ENCODE results near the gene SAMD13.

Gene SAMD13

GRCh38 chr1:84347271-84347931 lies 45.9 kb downstream of the SAMD13 start:
- DNase-seq, result peak; percentile 5

GRCh38 chr1:84347932-84348555 lies 46.5 kb downstream of the SAMD13 start:
- DNase-seq, result no peak

- DNase-seq, result no peak
Observed at GRCh38 chr1:84348759-84349158, 47.3 kb downstream of the SAMD13 start.

DNA sequence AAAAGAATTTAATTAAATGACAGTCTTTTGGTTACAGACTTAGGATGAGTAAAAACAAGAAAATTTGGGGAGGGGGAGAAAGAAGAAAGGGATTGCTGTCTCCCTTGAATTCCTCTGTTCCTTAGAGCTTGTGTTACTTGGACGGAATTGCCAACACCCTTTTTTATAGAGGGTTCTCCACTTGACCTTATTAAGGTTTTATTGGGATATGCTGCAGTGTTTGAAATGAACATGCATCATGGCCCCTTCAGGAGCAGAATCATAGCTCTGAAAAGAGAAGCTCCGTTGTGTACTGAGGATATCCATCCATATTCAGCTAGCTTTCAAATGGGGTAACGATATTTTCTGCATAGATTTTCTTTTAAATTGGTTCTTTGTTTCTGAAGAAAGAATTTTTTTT lies 48.6 kb downstream of the SAMD13 start:
- no peak for DNase-seq

DNA sequence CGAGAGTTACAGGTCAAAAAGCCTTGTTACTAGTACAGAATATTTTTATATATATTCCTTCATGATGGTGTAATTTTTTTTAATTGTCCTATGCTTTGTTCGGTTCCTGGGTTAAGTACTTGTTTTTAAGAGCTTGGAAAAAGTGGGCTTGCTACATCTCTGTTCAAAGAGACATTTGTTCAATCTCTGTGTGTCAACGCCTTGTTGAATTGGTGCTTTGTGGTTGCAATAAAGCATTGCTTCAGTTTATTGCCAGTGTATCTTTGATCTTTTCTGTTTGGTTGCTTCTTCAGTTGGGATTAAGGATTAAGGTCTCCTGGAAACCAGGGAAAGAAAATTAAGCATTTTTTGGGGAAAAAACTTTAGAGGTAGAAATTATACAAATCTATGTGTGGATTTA lies 49.0 kb downstream of the SAMD13 start:
- DNase-seq, result no peak

- DNase-seq, result no peak
Observed at GRCh38 chr1:84352298-84353106, 51.0 kb downstream of the SAMD13 start.

GRCh38 chr1:84353695-84354094 lies 52.2 kb downstream of the SAMD13 start:
- DNase-seq, result no peak

GRCh38 chr1:84355556-84355955 lies 54.0 kb downstream of the SAMD13 start:
- no peak for DNase-seq

GRCh38 chr1:84356881-84357280 lies 55.4 kb downstream of the SAMD13 start:
- no peak for DNase-seq

GRCh38 chr1:84358695-84359094 lies 57.2 kb downstream of the SAMD13 start:
- no peak for DNase-seq

GRCh38 chr1:84360316-84360715 lies 58.8 kb downstream of the SAMD13 start:
- DNase-seq, result no peak

DNA sequence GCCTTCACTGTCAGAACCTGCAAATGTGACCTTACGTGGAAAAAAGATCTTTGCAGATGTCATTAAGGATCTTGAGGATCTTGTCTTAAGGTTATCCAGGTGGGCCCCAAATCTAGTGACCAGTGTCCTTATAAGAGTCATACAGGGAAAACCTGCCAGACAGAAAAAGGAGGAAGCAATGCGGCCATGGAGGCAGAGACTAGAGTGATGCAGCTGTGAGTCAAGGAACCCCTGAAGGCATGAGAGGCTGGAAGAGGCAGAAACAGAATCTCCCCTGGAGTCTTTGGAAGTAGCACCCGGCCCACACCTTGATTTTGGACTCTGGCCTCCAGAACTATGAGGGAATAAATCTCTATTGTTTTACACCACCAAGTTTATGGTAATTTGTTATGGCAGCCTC lies 60.3 kb downstream of the SAMD13 start:
- DNase-seq, result no peak

DNA sequence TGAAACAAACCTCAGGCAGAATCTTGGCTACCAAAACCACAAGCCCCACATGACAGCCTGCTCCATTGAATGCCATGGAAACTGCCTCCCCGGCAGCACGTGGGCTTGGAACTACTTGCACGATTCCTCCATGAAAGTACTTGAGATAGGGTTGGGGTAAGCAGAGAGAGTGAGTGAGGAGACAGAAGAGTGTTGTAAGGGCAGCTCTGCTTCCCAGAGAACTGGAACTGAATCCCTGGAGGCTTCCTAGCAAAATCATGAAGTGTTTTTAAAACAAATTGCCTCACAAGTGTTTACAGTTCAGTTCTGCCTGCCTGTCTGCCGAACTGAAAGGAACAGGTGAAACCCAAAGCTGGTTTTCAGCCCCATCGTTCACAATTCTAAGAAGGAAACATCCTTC lies 61.5 kb downstream of the SAMD13 start:
- no peak for DNase-seq

- no peak for DNase-seq
Observed at GRCh38 chr1:84363622-84364021, 62.1 kb downstream of the SAMD13 start.

DNA sequence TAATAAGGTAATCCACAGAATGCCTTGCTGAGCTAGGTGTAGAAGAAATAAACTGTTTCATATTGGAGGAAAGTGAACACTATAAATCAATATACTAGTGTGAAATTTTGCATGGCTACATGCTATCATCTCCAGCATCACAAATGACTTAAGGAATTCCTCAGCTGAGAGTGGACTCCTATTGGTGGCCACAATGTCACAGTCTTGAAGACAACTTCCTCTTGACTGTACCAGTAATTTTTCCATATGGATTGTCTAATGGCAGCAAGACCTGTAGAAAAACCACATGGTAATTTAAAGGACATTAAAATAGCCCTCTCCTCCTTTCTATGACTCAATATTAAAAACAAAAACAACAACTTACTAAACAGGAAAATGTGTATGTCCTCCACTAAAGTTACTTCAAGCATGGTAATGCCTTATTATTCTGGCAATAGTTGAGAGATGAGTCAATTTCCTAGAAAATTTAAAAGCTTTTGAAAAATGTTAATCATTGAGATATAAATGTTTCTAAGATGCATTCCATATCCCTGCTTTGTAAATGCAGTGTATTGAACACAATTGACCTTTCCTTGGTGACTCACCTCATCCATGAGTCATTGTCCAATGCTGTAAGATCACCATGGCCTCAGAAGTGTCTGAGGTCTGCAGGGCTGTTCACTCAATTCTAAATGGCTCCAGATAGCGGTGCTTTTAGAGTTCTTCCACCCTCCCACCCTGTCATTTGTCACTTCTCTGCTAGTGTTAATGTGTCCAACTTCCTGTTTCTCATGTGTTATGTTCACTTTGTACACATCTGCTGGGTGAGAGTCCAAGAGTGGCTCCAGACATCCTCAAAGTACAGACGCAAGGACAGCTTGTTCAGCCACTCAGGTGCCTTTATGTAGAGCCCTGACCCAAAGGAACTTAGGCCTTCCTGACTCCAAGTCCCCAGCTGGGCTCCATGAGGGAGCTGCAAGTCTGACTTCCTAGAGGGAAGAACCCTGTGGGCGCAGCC lies 64.0 kb downstream of the SAMD13 start:
- DNase-seq, result no peak

GRCh38 chr1:84366786-84367185 lies 65.3 kb downstream of the SAMD13 start:
- no peak for DNase-seq

DNA sequence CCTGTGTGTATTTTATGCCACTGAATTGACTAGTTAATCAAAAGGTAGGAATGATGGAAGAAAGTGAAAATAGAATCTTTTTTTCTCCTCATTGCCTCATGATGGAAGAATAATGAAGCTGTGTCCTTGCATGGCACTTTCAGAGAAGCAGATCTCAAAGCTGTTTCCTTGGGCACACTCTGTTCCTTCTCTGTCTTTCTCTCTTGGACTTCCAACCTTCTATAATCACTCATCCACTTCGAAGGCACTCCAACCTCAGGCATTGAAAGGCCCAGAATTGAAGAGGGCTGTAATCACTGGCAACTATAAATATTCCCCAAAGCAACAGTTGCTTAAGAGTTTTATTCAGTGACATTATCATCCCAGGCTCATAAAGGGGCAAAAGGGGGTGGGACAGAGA lies 65.7 kb downstream of the SAMD13 start:
- no peak for DNase-seq

GRCh38 chr1:84368441-84368840 lies 66.9 kb downstream of the SAMD13 start:
- DNase-seq, result no peak

GRCh38 chr1:84370266-84370665 lies 68.8 kb downstream of the SAMD13 start:
- no peak for DNase-seq

- no peak for DNase-seq
Observed at GRCh38 chr1:84370831-84371394, 69.4 kb downstream of the SAMD13 start.

DNA sequence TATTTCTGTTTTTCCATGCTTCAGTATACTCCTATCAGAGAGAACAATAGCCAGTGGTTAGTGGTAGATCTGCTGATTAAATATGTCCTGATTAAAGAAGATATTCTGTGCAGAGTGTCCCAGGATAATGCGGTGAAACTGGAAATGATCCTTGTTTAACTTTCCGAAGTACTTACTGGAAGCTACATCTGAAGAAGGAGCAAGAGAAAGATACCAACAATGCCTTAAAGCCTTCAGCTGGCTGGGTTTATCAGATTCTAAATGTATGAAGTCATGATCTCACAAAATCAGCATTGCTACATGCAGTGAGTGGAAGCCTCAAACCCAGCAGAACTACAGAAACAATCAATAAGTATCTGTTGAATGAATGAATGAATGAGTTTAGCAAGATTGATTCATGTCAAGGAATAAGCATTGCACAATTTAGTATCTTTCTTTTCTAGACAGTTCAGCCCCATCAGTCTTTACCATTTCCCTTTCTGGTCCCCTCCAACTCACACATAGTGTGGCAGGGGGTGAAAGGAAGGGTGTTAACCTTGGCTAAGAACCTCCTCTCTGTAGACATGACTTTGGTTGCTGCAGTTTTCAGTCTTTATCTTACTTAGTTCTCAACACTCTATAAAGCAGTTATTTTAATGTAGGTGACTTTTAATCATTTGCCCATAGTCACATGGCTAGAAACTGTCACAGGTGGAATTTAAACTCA lies 72.1 kb downstream of the SAMD13 start:
- no peak for DNase-seq
